ENCODE measurements around the gene REV3L. TPM values are rescaled to one million over a fixed set of nuclear protein-coding genes. Genes with fewer than 3 reads are reported as not detected.

The REV3L gene
- total and polyA plus RNA-seq, 2 of the 8 experiments (the other 6 are each of a cell fraction or from before 2014, with no cell fraction given): 2.1 to 6.6 TPM

GRCh38 chr6:111450636-111451035 lies 32.4 kb downstream of the REV3L start:
- Histone ChIP-seq H4K5ac (ENCODE audit: insufficient read length, low read depth, low read length) (no peak overlapping the region), H3K79me2 (ENCODE audit: control insufficient read depth in 1 of 2, insufficient read depth in 2 of 2, low read length in 2 of 2) (0 out of 4 replicates have a peak, but pooled peaks cover 0 to 2% of the 10 kb centered on the region in 2 experiments), H3K23me2 (ENCODE audit: low read depth, low read length) (no peaks in the 10 kb centered on the region; the same call in 1 of the 2 replicates), H4K8ac (ENCODE audit: extremely low read depth, insufficient read depth, low read length) (no peak overlapping the region), H3K27me3 (replicated peaks in 1 of 4; ENCODE audit: control insufficient read depth in 3 of 4, extremely low read depth in 1 of 4, insufficient read depth in 3 of 4, low read length in 3 of 4) (no peaks in the 10 kb centered on the region), H3K36me3 (ENCODE audit: control insufficient read depth in 2 of 4, insufficient read depth in 4 of 4, low read length in 3 of 4) (no peaks in the 10 kb centered on the region), H2AK5ac (ENCODE audit: low read depth, low read length) (no peak overlapping the region), H3K79me1 (ENCODE audit: low read depth, low read length) (no peaks in the 10 kb centered on the region; the same call in 1 of the 2 replicates), H2BK20ac (ENCODE audit: low read length) (no peak overlapping the region), H2BK5ac (ENCODE audit: low read depth, low read length) (no peak overlapping the region), H3K9ac (replicated peaks in 1 of 4; ENCODE audit: extremely low read depth in 1 of 4, low read depth in 3 of 4, low read length in 3 of 4) (no peak overlapping the region), H3K4me1 (replicated peaks in 1 of 4; ENCODE audit: control insufficient read depth in 3 of 4, insufficient read depth in 4 of 4, low read length in 3 of 4) (no peaks in the 10 kb centered on the region), H3K4me2 (ENCODE audit: insufficient read depth in 1 of 2, low read depth in 2 of 2, low read length in 2 of 2) (no peak overlapping the region), H3K18ac (ENCODE audit: extremely low read depth, low read length) (no peak overlapping the region), H2BK120ac (replicated peaks; ENCODE audit: low read depth, low read length) (no peak overlapping the region), H2BK15ac (ENCODE audit: low read length) (no peak overlapping the region), H2BK12ac (ENCODE audit: low read depth, low read length) (no peak overlapping the region), H3K4ac (replicated peaks; ENCODE audit: insufficient read length, low read depth, low read length) (no peak overlapping the region), H3K23ac (ENCODE audit: insufficient read length) (no peak overlapping the region), H3K4me3 (ENCODE audit: extremely low read depth in 1 of 4, insufficient read depth in 2 of 4, low read depth in 3 of 4, low read length in 4 of 4) (no peak overlapping the region), H3K27ac (ENCODE audit: low read depth, low read length) (no peak overlapping the region), H2AFZ (ENCODE audit: low read length) (no peak overlapping the region), H3K14ac (ENCODE audit: insufficient read length) (no peak overlapping the region), H3K9me3 (ENCODE audit: insufficient read depth in 2 of 2, low read depth in 1 of 2, low read length in 1 of 2) (no peaks in the 10 kb centered on the region), H3K56ac (replicated peaks; ENCODE audit: insufficient read length, low read depth, low read length) (no peak overlapping the region), H4K20me1 (replicated peaks in 1 of 2; ENCODE audit: control insufficient read depth in 1 of 2, insufficient read depth in 2 of 2, low read length in 2 of 2) (peaks cover 0 to 5% of the 10 kb centered on the region in 2 experiments), H4K91ac (replicated peaks; ENCODE audit: insufficient read length, low read length) (no peak overlapping the region)
- 94% methylated on average over 2 of the region's 2 CpGs; no CpG with 5 or more reads in 1 of the 2 experiments for WGBS, 2 experiments (ENCODE audit: extremely low coverage in 1 of 2, insufficient coverage in 1 of 2, insufficient read length in 1 of 2, insufficient replicate concordance in 2 of 2, low coverage in 1 of 2, low lambda C conversion rate in 2 of 2, missing lambda C conversion rate in 1 of 2)
- DNase-seq (ENCODE audit: low read depth in 1 of 2, low spot score in 2 of 2): no peak
- ChIA-PET POLR2A (ENCODE audit: partially characterized antibody) (interaction anchor here (1.2 kb wide), 1 partner anchor 228 kb away, joined by 3 read pairs; no protein-coding TSS in a partner anchor), CTCF (ENCODE audit: partially characterized antibody) (interaction anchor here (0.5 to 2.0 kb wide), 3 partner anchors 52 to 191 kb away, joined by 3 to 5 read pairs (median 3); a partner anchor contains a TSS)
- no peak for FAIRE-seq
- no peak for TF ChIP-seq SIX5 (IDR thresholded peaks at IDR 0.05; ENCODE audit: low read depth, low read length)
- no peak for TF ChIP-seq SP1 (IDR thresholded peaks at IDR 0.05; ENCODE audit: low read depth, low read length)
- no peak for TF ChIP-seq MAX (IDR thresholded peaks at IDR 0.05)
- TF ChIP-seq RFX5 (IDR thresholded peaks at IDR 0.05; ENCODE audit: borderline replicate concordance, low read depth, low read length): no peak
- no peak for TF ChIP-seq SAP30 (IDR thresholded peaks at IDR 0.05; ENCODE audit: insufficient read depth, insufficient replicate concordance, low read length)
- TF ChIP-seq MAFK (IDR thresholded peaks at IDR 0.05; ENCODE audit: low read depth, low read length): no peak
- no peak for TF ChIP-seq SP4 (IDR thresholded peaks at IDR 0.05; ENCODE audit: low read length)
- no peak for TF ChIP-seq SIRT6 (IDR thresholded peaks at IDR 0.05; ENCODE audit: low read length)
- TF ChIP-seq CBX5 (IDR thresholded peaks at IDR 0.05; ENCODE audit: low read depth, low read length): no peak
- TF ChIP-seq EZH2 (IDR thresholded peaks at IDR 0.05; ENCODE audit: low read depth, low read length, severe bottlenecking): no peak
- no peak for TF ChIP-seq ZNF274 (IDR thresholded peaks at IDR 0.05; ENCODE audit: borderline replicate concordance, extremely low read depth, low read length)
- no peak for TF ChIP-seq GTF2F1 (IDR thresholded peaks at IDR 0.05; ENCODE audit: borderline replicate concordance, low read depth, low read length)
- TF ChIP-seq HDAC6 (IDR thresholded peaks at IDR 0.05; ENCODE audit: low read depth, low read length): no peak
- no peak for TF ChIP-seq JUND (IDR thresholded peaks at IDR 0.05; ENCODE audit: low read length)
- no peak for TF ChIP-seq EP300 (IDR thresholded peaks at IDR 0.05; ENCODE audit: borderline replicate concordance in 1 of 2, low read depth in 2 of 2, low read length in 2 of 2)

Data from H1 (cell line).